C4-2B (cell line): ENCODE measurements around the gene GPR137.

ENCODE experiments used
- CTCF ChIP-seq: fragments of 450-650 bp; conservative IDR thresholded peaks from 2 replicates; pipeline ENCODE4 v1.5.1; 2017; ENCODE audit warnings: mild to moderate bottlenecking
- ZFX ChIP-seq: fragments of 450-650 bp; IDR thresholded peaks from 2 replicates; pipeline ENCODE4 v1.6.1; 2017

DNA sequence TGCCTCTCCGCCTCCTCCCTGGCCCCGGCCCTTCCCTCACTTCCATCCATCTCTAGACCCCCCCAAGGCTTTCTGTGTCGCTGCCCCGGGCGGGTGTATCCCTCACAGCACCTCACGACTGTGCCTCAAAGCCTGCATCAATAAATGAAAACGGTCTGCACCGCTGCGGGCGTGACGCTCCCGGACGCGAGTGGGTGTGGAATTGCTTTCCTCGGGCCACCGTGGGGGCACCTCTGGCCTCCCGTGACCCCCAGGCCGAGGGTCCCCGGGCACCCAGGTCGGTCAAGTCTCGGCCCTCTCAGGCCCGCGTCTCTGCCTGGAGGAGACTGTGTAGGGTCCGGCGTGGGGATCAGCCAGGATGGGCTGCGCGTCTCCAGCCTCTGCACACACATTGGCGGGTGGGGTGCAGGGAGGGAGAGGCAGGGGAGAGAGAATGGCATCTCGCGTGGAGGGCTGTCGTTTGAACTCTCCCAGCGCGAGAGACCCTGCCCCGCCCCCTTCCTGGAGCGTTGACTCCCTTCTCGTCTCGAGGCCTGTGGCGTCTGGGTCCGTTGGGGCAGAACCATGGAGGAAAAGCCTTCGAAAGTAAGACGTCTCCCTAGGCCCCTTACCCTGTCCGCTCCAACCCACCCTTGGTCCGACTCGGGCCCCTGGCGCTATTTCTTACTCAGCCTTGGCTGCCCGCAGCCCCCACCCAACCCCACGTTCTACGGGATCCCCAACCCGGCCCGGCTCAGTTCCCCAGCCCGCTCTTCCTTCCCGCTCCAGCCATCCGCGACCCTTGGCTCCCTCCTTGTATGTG lies 14.4 kb downstream of the GPR137 start, which contains the start of gene CATSPERZ:
- TF ChIP-seq CTCF (no peak), ZFX (no peak)
